ENCODE measurements around the gene CYP4B1. TPM values are rescaled to one million over a fixed set of nuclear protein-coding genes. Genes with fewer than 3 reads are reported as not detected.

The CYP4B1 gene
- total RNA-seq, 1 donor from 2014 or later: 11.5 TPM

DNA sequence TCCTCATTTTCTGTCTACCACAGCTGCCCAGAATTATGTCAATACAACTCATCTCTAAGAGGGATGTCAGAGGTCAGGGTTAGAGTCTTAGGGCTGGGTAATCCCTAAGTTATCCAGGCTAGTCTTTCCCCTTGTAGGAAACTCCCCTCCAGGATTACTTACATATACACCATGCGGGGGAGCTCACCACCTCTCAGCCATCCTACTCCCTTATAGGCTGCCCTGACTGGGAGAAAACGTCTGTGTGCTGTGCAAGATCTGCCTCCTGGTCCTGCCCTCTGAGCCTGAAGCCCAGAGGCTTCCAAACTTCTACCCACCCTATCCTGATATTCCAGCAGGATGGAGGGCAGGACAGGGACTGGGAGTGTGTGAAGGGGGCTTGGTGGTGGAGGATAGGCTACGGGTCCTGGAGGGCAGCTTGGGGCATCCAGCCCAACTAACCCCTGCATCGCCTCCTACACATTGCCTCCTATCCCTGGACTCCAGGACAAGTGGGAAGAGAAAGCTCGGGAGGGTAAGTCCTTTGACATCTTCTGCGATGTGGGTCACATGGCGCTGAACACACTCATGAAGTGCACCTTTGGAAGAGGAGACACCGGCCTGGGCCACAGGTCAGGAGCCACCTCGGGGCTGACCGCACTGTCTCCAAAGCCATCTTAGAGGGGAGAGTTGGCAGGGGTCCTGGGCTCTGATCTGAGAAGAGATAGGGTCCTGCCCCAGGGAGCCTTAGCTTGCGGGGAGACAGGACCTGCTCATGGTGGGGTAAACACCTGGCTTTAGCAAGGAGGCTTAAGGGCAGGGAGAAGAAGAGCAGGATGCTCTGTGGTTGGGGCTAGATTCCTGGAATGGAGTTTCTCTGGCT, 14.4 kb downstream of the CYP4B1 start:
- H3K27ac ChIP-seq (replicated peaks): peak overlapping the region; percentile 81
- H3K4me1 ChIP-seq: peaks cover 42% of the 10 kb centered on the region
- intact Hi-C loops (cut with micrococcal nuclease): no loop called here
- DNase-seq: no peak
- H3K27me3 ChIP-seq (ENCODE audit: low read depth): no peaks in the 10 kb centered on the region
- H3K9me3 ChIP-seq (replicated peaks): peaks cover 8% of the 10 kb centered on the region
- H3K36me3 ChIP-seq: peaks cover 63% of the 10 kb centered on the region
- no peak for TF ChIP-seq CTCF (IDR thresholded peaks at IDR 0.05; ENCODE audit: borderline replicate concordance)
- no peak overlapping the region for H3K4me3 ChIP-seq

DNA sequence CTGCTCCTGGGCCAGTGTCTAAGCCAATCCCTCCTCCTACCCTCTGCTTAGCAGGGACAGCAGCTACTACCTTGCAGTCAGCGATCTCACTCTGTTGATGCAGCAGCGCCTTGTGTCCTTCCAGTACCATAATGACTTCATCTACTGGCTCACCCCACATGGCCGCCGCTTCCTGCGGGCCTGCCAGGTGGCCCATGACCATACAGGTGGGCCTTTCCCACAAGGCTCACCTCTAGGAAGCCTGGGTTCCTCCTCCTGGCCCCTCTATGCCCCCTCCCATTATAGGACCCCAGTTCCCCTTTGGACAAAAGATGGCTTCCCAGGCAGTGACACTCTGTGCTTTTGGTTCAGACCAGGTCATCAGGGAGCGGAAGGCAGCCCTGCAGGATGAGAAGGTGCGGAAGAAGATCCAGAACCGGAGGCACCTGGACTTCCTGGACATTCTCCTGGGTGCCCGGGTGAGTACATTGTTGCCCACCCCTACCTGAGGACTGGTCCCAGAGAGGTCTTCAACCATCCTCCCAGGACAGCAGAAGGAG, 15.1 kb downstream of the CYP4B1 start:
- intact Hi-C loops (cut with micrococcal nuclease): no loop called here
- no peak for TF ChIP-seq CTCF (IDR thresholded peaks at IDR 0.05; ENCODE audit: borderline replicate concordance)
- no peaks in the 10 kb centered on the region for H3K27me3 ChIP-seq (ENCODE audit: low read depth)

GRCh38 chr1:46815133-46815532, 16.3 kb downstream of the CYP4B1 start:
- DNase-seq: no peak
- no peaks in the 10 kb centered on the region for H3K9me3 ChIP-seq (replicated peaks)
- H3K36me3 ChIP-seq: peaks cover 74% of the 10 kb centered on the region
- intact Hi-C loops (cut with micrococcal nuclease): no loop called here
- TF ChIP-seq CTCF (IDR thresholded peaks at IDR 0.05; ENCODE audit: borderline replicate concordance): no peak
- H3K4me1 ChIP-seq: peaks cover 41% of the 10 kb centered on the region
- no peak overlapping the region for H3K4me3 ChIP-seq
- H3K27ac ChIP-seq (replicated peaks): peak overlapping the region; percentile 36
- H3K27me3 ChIP-seq (ENCODE audit: low read depth): no peaks in the 10 kb centered on the region

More for the DNA sequence above, 15.1 kb downstream of the CYP4B1 start:
- no peak for DNase-seq
- Histone ChIP-seq H3K4me3 (no peak overlapping the region), H3K9me3 (replicated peaks) (peaks cover 8% of the 10 kb centered on the region), H3K36me3 (peaks cover 70% of the 10 kb centered on the region), H3K4me1 (peaks cover 42% of the 10 kb centered on the region), H3K27ac (replicated peaks) (no peak overlapping the region)

- TF ChIP-seq CTCF (IDR thresholded peaks at IDR 0.05; ENCODE audit: borderline replicate concordance): no peak
- DNase-seq: no peak
- Histone ChIP-seq H3K4me1 (peaks cover 31% of the 10 kb centered on the region), H3K27ac (replicated peaks) (no peak overlapping the region), H3K4me3 (no peak overlapping the region), H3K27me3 (ENCODE audit: low read depth) (no peaks in the 10 kb centered on the region), H3K9me3 (replicated peaks) (no peaks in the 10 kb centered on the region), H3K36me3 (peaks cover 68% of the 10 kb centered on the region)
- intact Hi-C loops (cut with micrococcal nuclease): no loop called here
Measured at GRCh38 chr1:46816930-46817329, 18.1 kb downstream of the CYP4B1 start.

DNA sequence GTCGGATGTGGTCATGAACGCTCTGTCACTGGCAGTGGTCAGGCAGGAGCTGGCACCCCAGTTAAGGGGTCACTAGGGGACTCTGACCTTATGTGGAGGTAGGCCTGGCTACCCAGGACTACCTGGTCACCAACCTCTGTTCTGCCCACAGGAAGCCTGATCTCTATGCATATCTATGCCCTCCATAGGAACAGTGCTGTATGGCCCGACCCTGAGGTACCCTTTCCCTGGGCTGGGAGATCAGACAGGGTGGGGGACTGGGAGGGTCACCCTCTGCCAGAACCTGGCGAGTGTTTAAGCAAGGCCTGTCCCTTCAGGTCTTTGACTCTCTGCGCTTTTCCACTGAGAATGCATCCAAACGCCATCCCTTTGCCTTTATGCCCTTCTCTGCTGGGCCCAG, 19.0 kb downstream of the CYP4B1 start:
- Histone ChIP-seq H3K4me3 (no peak overlapping the region), H3K27ac (replicated peaks) (no peak overlapping the region), H3K36me3 (peaks cover 63% of the 10 kb centered on the region), H3K9me3 (replicated peaks) (no peaks in the 10 kb centered on the region), H3K27me3 (ENCODE audit: low read depth) (no peaks in the 10 kb centered on the region), H3K4me1 (peaks cover 28% of the 10 kb centered on the region)
- intact Hi-C loops (cut with micrococcal nuclease): no loop called here
- DNase-seq: no peak
- TF ChIP-seq CTCF (IDR thresholded peaks at IDR 0.05; ENCODE audit: borderline replicate concordance): no peak
